ENCODE data around the gene SORD. TPM values are rescaled to one million over a fixed set of nuclear protein-coding genes. Genes with fewer than 3 reads are reported as not detected.
A peak's percentile ranks its signal among the peaks of the same experiment; 100 is the strongest.
"Not testable (repeated sequence)": the region's sequence is repeated elsewhere in the genome, so short reads cannot be mapped to it uniquely, and the experiment has no call there.

The SORD gene
- total RNA-seq, 1 experiment from 2014 or later, result 47.3 TPM

- no peak for DNase-seq (ENCODE audit: low spot score)
- in situ Hi-C loops (cut with HindIII; ENCODE audit: low sequenced_read_pairs), result no loop called here
These were observed 26.0 kb downstream of the SORD start for GRCh38 chr15:45048794-45049631.

DNA sequence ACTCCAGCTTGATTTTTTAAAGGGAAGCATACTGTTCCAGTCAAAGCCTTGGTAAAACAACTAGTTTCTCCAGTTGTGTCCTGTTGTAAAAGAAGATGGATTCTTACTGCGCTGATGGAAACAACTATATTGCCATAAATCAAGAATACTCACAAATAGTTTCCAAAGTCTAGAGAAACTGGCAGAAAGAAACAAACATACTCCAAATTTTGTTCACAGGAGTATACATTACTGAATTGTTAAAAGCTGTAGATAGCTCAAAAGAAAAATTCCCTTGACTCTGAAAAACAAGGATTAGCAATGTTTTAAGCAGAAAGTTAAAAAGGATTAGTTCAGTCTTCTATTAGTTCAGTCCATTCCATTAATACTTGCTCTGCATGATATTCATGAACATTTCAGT is 27.6 kb downstream of the SORD start:
- in situ Hi-C loops (cut with HindIII; ENCODE audit: low sequenced_read_pairs), result no loop called here
- no peak for DNase-seq (ENCODE audit: low spot score)

DNA sequence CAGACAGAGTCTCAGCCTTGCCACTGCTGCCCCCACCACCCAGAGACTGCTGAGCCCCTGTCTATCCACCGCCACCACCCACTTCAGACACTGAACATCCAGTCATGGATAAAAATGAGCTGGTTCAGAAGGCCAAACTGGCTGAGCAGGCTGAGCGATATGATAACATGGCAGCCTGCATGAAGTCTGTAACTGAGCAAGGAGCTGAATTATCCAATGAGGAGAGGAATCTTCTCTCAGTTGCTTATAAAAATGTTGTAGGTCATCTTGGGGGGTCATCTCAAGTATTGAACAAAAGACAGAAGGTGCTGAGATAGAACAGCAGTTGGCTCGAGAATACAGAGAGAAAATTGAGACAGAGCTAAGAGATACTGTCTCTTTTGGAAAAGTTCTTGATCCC is 29.7 kb downstream of the SORD start:
- in situ Hi-C loops (cut with HindIII; ENCODE audit: low sequenced_read_pairs); DNase-seq (ENCODE audit: low spot score): not testable (repeated sequence)

- in situ Hi-C loops (cut with HindIII; ENCODE audit: low sequenced_read_pairs); DNase-seq (ENCODE audit: low spot score): not testable (repeated sequence)
These were observed 36.0 kb downstream of the SORD start for GRCh38 chr15:45058690-45059675.

DNA sequence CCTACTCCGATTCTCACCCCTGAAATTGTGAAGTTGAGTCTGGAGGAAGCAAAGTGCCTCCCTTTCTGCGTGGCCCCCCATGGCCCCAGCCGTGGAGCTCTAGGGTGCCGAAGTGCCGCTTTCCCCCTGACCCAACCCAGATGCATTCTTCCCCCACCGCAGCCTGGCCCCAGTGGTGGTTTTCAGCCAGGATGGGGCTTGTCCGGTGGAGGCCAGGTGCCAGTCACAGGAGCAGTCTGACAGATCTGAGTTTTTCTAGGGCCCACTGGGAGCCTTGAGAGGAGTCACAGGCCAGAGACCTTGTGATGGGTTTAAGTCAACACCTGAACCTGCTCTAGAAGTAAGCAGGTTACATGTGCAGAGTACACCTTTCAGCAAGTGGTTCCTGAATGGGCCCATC is 39.3 kb downstream of the SORD start:
- DNase-seq (ENCODE audit: low spot score); in situ Hi-C loops (cut with HindIII; ENCODE audit: low sequenced_read_pairs): not testable (repeated sequence)

DNA sequence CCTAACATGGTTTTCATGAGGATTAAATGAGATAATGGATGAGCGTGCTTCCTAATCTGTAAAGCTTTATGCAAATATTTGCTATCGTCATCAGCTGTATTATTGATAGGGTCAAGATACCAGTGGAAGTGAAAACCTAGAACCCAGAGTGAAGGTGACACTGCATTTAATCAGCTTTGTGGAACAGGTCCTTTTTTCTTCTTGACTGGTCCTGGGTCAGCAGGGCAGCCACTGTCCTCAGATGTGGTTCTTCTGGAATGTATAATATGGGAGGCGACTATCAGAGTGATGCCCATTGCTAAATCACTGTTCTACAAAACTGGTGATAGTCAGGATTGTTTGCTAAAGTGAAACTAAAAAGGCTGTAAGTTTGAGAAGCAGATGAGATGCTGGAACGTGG is 41.4 kb downstream of the SORD start:
- in situ Hi-C loops (cut with HindIII; ENCODE audit: low sequenced_read_pairs), result no loop called here
- DNase-seq (ENCODE audit: low spot score), result no peak

- DNase-seq (ENCODE audit: low spot score); in situ Hi-C loops (cut with HindIII; ENCODE audit: low sequenced_read_pairs): not testable (repeated sequence)
These were observed 47.0 kb downstream of the SORD start for GRCh38 chr15:45069942-45070360.

GRCh38 chr15:45073602-45074001 is 50.6 kb downstream of the SORD start:
- in situ Hi-C loops (cut with HindIII; ENCODE audit: low sequenced_read_pairs); DNase-seq (ENCODE audit: low spot score): not testable (repeated sequence)

- in situ Hi-C loops (cut with HindIII; ENCODE audit: low sequenced_read_pairs); DNase-seq (ENCODE audit: low spot score): not testable (repeated sequence)
These were observed 52.7 kb downstream of the SORD start for GRCh38 chr15:45075440-45076320.

DNA sequence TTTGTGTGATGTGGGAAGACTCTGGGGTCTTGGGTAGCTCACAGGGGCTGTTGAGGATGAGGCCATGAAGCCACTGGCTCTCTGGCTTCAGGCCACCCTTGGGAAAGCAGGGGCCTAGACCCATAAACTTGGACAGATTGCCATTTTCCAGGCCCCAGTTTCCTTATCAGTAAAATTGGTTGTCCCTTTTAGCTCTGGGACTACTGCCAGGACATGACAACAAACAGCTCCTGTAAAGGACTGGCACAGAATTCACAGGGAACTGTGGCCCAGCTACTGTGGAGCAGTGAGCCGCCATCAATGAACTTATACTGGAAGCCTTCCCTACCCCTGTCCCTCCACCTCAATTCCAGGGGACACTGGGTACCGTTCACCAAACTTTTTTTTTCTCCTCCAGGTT is 54.4 kb downstream of the SORD start:
- peak; percentile 2 for DNase-seq (ENCODE audit: low spot score)
- in situ Hi-C loops (cut with HindIII; ENCODE audit: low sequenced_read_pairs), result not testable (repeated sequence)

- peak; percentile 44 for DNase-seq (ENCODE audit: low spot score)
- in situ Hi-C loops (cut with HindIII; ENCODE audit: low sequenced_read_pairs), result not testable (repeated sequence)
These were observed 56.2 kb downstream of the SORD start for GRCh38 chr15:45079201-45079600.

DNA sequence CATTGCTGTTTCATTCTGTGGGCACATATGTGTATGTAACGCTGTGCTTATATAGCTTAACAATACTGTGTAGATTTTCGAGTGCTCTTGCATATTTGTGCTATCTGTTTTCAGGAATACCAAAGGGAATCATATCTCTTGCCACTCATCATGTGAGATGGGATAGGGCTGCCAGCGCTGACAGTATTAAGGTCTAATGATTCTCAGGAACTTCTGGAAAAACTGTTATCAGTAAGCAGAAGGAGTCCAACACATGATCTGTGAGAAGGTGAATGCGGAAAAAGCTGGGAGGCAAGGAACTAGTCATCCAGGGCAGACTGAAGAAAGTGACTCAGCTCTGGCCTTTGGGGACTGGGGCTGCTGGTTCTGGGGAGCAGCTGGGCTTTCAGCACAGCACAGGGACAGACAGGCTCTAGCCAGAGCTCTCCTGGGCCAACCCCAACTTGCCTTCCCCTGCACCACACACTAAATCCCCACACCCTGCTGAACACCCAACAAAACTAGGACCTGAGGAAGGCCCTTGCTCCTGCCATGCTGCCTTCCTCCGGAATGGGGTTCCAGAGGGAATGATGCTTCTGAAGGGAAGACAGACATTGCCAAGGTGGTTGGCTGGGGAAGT is 56.7 kb downstream of the SORD start:
- in situ Hi-C loops (cut with HindIII; ENCODE audit: low sequenced_read_pairs); DNase-seq (ENCODE audit: low spot score): not testable (repeated sequence)

GRCh38 chr15:45080593-45080992 is 57.6 kb downstream of the SORD start:
- in situ Hi-C loops (cut with HindIII; ENCODE audit: low sequenced_read_pairs), result not testable (repeated sequence)
- peak; percentile 73 for DNase-seq (ENCODE audit: low spot score)

DNA sequence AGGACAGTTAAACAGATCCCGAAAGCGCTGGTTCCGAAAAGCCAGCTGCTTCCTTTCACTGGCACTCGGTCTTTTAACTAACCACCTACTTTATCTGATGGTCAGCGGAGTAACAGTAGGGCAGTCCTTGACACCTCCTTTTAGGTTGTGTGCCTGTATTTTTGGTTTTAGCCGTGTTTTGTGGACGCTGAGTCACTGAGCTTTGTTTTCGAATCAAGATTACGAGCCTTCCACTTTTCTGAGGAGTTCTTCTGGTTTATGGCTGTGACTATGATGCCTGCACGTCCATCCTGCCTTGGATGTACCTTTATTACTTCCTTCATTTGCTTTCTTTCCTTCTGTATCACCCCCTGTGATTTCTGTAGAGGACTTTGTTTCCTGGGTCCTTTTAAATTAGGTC is 59.4 kb downstream of the SORD start:
- DNase-seq (ENCODE audit: low spot score); in situ Hi-C loops (cut with HindIII; ENCODE audit: low sequenced_read_pairs): not testable (repeated sequence)

GRCh38 chr15:45083223-45083622 is 60.2 kb downstream of the SORD start:
- in situ Hi-C loops (cut with HindIII; ENCODE audit: low sequenced_read_pairs), result no loop called here

DNA sequence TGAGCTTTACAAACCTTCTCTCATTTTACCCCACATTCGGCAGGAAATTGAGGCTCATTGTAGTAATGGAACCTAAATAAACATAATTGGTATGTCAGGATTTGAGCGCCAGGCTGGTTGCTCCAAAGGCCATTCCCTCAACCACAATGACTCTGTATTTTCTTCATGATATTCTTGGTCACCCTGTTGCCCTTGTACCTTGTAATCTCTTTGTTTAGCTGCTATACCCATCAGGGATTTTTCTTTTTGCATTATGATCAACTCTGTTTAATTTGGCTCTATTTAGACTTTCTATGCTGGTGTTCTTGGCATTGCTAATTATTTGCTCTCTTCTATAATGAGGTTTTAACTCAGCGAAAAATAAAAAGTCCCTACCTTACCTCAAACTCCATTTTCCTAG is 61.2 kb downstream of the SORD start:
- in situ Hi-C loops (cut with HindIII; ENCODE audit: low sequenced_read_pairs), result no loop called here

More at GRCh38 chr15:45083223-45083622, 60.2 kb downstream of the SORD start:
- no peak for DNase-seq (ENCODE audit: low spot score)

DNA sequence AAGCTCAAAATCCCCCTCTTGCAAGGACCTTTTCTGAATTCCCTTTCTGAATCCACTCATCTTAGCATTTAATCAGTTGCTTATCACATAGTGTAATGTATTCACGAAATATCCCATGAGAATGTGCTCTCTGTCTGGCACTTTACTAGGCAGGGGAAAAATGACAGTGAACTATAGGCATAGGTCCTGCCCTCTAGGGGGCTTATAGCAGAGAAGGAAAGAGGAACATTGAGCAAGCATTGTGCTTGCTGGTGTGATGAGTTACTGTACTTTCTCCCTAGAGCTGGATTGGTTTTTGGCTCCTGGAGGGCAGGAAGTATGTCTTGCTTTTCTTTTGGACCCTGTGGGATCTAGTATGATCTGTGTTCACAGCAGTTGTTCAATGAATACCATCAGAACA is 64.5 kb downstream of the SORD start:
- in situ Hi-C loops (cut with HindIII; ENCODE audit: low sequenced_read_pairs), result no loop called here
- DNase-seq (ENCODE audit: low spot score), result no peak

More for the DNA sequence above, 61.2 kb downstream of the SORD start:
- DNase-seq (ENCODE audit: low spot score), result no peak
